ENCODE measurements around the gene RBX1. TPM values are rescaled to one million over a fixed set of nuclear protein-coding genes. Genes with fewer than 3 reads are reported as not detected.

Gene RBX1
- total RNA-seq, 1 experiment from 2014 or later = 55.0 TPM

DNA sequence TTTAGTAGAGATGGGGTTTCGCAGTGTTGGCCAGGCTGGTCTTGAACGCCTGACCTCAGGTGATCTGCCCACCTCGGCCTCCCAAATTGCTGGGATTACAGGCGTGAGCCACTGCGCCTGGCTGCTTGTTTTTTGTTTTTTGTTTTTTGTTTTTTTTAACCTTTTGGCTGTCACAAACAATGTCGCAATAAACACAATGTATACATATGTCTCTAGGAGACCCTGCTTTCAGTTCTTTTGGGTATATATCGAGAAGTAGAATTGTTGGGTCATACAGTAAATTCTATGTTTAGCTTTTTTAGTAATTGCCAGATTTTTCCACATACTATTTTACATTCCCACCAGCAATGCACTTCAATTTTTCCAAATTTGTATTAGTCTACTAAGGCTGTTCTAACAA is 28.0 kb downstream of the RBX1 start:
- TF ChIP-seq, protein P1, sequence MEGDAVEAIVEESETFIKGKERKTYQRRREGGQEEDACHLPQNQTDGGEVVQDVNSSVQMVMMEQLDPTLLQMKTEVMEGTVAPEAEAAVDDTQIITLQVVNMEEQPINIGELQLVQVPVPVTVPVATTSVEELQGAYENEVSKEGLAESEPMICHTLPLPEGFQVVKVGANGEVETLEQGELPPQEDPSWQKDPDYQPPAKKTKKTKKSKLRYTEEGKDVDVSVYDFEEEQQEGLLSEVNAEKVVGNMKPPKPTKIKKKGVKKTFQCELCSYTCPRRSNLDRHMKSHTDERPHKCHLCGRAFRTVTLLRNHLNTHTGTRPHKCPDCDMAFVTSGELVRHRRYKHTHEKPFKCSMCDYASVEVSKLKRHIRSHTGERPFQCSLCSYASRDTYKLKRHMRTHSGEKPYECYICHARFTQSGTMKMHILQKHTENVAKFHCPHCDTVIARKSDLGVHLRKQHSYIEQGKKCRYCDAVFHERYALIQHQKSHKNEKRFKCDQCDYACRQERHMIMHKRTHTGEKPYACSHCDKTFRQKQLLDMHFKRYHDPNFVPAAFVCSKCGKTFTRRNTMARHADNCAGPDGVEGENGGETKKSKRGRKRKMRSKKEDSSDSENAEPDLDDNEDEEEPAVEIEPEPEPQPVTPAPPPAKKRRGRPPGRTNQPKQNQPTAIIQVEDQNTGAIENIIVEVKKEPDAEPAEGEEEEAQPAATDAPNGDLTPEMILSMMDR (conservative IDR thresholded peaks at IDR 0.05; ENCODE audit: low read depth, low read length) = no peak
- no peak for TF ChIP-seq EZH2phosphoT487 (IDR thresholded peaks at IDR 0.05; ENCODE audit: borderline replicate concordance, low read length)
- TF ChIP-seq EZH2 (IDR thresholded peaks at IDR 0.05; ENCODE audit: low read length, unreplicated experiment) = no peak
- no peaks in the 10 kb centered on the region for H3F3A ChIP-seq (ENCODE audit: low read length, unreplicated experiment)
- no peak overlapping the region for H2AFZ ChIP-seq (ENCODE audit: low read length)

DNA sequence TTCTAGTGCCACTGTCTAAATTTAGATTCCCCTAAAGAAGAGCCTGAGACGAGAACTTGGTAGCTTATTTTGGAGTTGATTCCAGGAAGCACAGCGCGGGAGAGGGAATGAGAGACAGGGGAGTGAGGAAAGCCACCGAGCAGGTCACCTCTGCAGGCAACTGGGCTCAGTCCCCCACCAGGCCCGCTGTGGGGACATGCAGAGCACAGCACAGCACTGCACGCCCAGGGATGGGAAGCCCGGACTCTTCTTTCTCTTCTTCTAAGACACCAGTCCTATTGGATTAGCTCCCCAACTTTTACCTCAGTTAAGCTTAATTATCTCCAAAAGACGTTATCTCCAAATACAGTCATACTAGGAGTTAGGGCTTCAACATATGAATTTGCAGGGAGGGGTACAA is 28.7 kb downstream of the RBX1 start:
- no TSS peak for BruUV-seq (replicated peaks)
- Histone ChIP-seq H4K20me1 (ENCODE audit: low read length) (no peaks in the 10 kb centered on the region), H3K4me2 (ENCODE audit: low read length) (no peak overlapping the region), H3K27me3 (ENCODE audit: low read length) (no peaks in the 10 kb centered on the region), H3K9me3 (ENCODE audit: low read length) (no peaks in the 10 kb centered on the region), H2AFZ (ENCODE audit: low read length) (no peak overlapping the region), H3K4me3 (ENCODE audit: low read length) (no peak overlapping the region), H3K9ac (ENCODE audit: low read length) (no peak overlapping the region), H3K79me2 (ENCODE audit: low read length) (no peaks in the 10 kb centered on the region), H3K9me2 (replicated peaks; ENCODE audit: low read length) (no peaks in the 10 kb centered on the region), H3K4me1 (ENCODE audit: insufficient read depth, low read length) (no peaks in the 10 kb centered on the region), H3K27ac (ENCODE audit: low read length) (no peak overlapping the region), H3F3A (ENCODE audit: low read length, unreplicated experiment) (no peaks in the 10 kb centered on the region), H3K36me3 (ENCODE audit: low read depth, low read length) (no peaks in the 10 kb centered on the region)
- intact Hi-C loops (cut with micrococcal nuclease) = no loop called here
- DNase-seq = no peak
- TF ChIP-seq EZH2phosphoT487 (IDR thresholded peaks at IDR 0.05; ENCODE audit: borderline replicate concordance, low read length) = no peak
- no peak for TF ChIP-seq EZH2 (IDR thresholded peaks at IDR 0.05; ENCODE audit: low read length, unreplicated experiment)
- TF ChIP-seq, protein P1 (conservative IDR thresholded peaks at IDR 0.05; ENCODE audit: low read depth, low read length) = no peak
- ATAC-seq = no peak
- CTCF ChIA-PET = no interaction called here
- POLR2A ChIA-PET (ENCODE audit: unreplicated experiment) = no interaction called here

More for the DNA sequence above, 28.0 kb downstream of the RBX1 start:
- ChIA-PET CTCF (no interaction called here), POLR2A (ENCODE audit: unreplicated experiment) (no interaction called here)
- H3K4me1 ChIP-seq (ENCODE audit: insufficient read depth, low read length) = no peaks in the 10 kb centered on the region
- H3K27ac ChIP-seq (ENCODE audit: low read length) = no peak overlapping the region
- H3K9ac ChIP-seq (ENCODE audit: low read length) = no peak overlapping the region
- H3K4me2 ChIP-seq (ENCODE audit: low read length) = no peak overlapping the region
- no TSS peak for BruUV-seq (replicated peaks)
- DNase-seq (no peak), ATAC-seq (no peak)
- no peaks in the 10 kb centered on the region for H3K79me2 ChIP-seq (ENCODE audit: low read length)
- no peaks in the 10 kb centered on the region for H3K9me3 ChIP-seq (ENCODE audit: low read length)
- H3K9me2 ChIP-seq (replicated peaks; ENCODE audit: low read length) = no peaks in the 10 kb centered on the region
- no peaks in the 10 kb centered on the region for H4K20me1 ChIP-seq (ENCODE audit: low read length)
- no peaks in the 10 kb centered on the region for H3K27me3 ChIP-seq (ENCODE audit: low read length)
- intact Hi-C loops (cut with micrococcal nuclease) = no loop called here
- H3K4me3 ChIP-seq (ENCODE audit: low read length) = no peak overlapping the region
- no peaks in the 10 kb centered on the region for H3K36me3 ChIP-seq (ENCODE audit: low read depth, low read length)

DNA sequence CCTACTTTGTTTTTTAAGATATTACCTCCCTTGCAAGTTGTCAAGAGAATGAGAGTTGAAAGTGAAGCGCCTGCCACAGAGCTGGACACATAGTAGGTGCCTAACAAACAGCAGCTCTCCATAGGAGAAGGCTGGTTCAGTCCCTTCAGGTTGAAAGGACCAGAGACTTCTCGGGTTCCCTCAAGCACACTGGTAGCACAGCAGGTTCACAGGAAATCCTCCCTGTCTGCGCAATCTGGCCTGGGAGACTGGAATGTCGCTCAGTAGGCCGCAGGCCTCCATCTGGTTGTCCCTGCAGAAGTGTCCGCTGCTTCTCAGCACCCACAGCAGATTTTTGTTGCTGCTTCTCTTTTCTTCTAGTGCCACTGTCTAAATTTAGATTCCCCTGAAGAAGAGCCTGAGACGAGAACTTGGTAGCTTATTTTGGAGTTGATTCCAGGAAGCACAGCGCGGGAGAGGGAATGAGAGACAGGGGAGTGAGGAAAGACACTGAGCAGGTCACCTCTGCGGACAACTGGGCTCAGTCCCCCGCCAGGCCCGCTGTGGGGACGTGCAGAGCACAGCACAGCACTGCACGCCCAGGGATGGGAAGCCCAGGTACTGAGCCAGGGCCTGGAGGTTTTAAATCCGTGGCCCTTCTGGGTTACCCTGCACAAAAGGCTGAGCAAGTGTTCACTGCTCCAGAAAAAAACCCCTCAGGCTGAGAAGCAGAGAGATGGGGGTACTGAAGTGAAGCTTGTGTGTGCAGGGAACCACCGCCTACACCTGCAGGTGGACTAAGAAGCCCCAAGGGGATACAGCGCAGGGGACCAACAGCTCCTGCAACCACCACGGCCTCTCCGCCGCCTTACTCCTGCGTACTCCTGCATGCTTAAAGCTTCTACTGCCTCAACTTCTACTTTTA is 31.6 kb downstream of the RBX1 start:
- ATAC-seq = no peak
- no peak for TF ChIP-seq EZH2 (IDR thresholded peaks at IDR 0.05; ENCODE audit: low read length, unreplicated experiment)
- no peak for TF ChIP-seq EZH2phosphoT487 (IDR thresholded peaks at IDR 0.05; ENCODE audit: borderline replicate concordance, low read length)
- TF ChIP-seq, protein P1 (conservative IDR thresholded peaks at IDR 0.05; ENCODE audit: low read depth, low read length) = no peak
- no peak overlapping the region for H3K27ac ChIP-seq (ENCODE audit: low read length)

More for the DNA sequence above, 31.6 kb downstream of the RBX1 start:
- POLR2A ChIA-PET (ENCODE audit: unreplicated experiment) = no interaction called here
- H3F3A ChIP-seq (ENCODE audit: low read length, unreplicated experiment) = no peaks in the 10 kb centered on the region
- H4K20me1 ChIP-seq (ENCODE audit: low read length) = no peaks in the 10 kb centered on the region
- H2AFZ ChIP-seq (ENCODE audit: low read length) = no peak overlapping the region
- no peak for DNase-seq
- CTCF ChIA-PET = no interaction called here
- H3K27me3 ChIP-seq (ENCODE audit: low read length) = no peaks in the 10 kb centered on the region
- no peaks in the 10 kb centered on the region for H3K4me1 ChIP-seq (ENCODE audit: insufficient read depth, low read length)
- BruUV-seq (replicated peaks) = no TSS peak
- H3K9me2 ChIP-seq (replicated peaks; ENCODE audit: low read length) = no peaks in the 10 kb centered on the region
- no peaks in the 10 kb centered on the region for H3K79me2 ChIP-seq (ENCODE audit: low read length)
- no peaks in the 10 kb centered on the region for H3K9me3 ChIP-seq (ENCODE audit: low read length)
- no peak overlapping the region for H3K4me3 ChIP-seq (ENCODE audit: low read length)
- intact Hi-C loops (cut with micrococcal nuclease) = no loop called here
- no peaks in the 10 kb centered on the region for H3K36me3 ChIP-seq (ENCODE audit: low read depth, low read length)
- no peak overlapping the region for H3K4me2 ChIP-seq (ENCODE audit: low read length)
- H3K9ac ChIP-seq (ENCODE audit: low read length) = no peak overlapping the region

All from PC-3 (cell line).